GM13977 (cell line): ENCODE measurements around the gene USP35.
"Not testable (repeated sequence)": the region's sequence is repeated elsewhere in the genome, so short reads cannot be mapped to it uniquely, and the experiment has no call there.

ENCODE experiments used
- DNase-seq: peaks from one replicate; pipeline ENCODE4 v3.0.0; 2012; ENCODE audit warnings: low spot score
- in situ Hi-C: fragments of 300-500 bp; cut with MboI; formaldehyde crosslinking; loops from one replicate; pipeline ENCODE4 v1.12.0; 2022; ENCODE audit warnings: low sequenced_read_pairs, low pct_unique_long_range_greater_than_20kb, mixed read lengths, inconsistent platforms; ENCODE audit not compliant: unreplicated experiment
- TF ChIP-seq, protein P1 (sequence below): IDR thresholded peaks from 2 replicates; pipeline ENCODE4 v1.5.1; 2012; ENCODE audit warnings: mild to moderate bottlenecking, control low read depth; ENCODE audit not compliant: insufficient read depth; ENCODE audit errors: extremely low read depth, missing control alignments

USP35 gene

DNA sequence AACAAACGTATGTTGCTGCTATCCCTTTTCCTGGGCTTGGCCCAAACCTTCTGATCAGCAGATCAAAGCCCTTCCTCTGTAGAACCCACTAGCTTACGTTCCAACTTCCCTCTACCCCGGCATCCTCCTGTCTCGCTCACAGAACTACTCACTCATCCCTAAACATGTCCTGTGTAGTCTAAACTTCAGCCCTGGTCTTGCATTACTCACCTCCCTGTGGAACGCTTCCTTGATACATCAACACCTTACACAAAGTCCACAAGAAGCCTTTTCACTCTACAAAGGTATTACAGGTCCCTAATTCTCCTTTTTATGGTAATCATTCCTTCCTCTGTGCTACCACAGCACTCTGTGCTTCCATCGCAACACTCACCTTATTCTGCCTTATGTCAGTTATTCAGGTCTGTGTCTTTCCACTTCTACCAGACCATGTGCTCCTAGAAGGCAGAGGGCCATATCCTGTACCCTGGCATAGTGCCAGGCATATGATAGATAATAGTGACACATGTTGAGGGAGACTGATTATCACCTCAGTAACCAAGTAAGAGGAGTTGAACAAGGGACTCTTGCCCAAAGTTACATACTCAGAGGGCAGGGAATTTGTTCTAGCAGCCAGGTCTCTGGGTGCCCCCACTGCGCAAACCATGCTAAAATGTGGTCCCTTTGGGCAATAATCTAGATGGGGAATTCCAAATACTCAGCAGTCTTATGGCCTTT lies 41.6 kb downstream of the USP35 start:
- in situ Hi-C loops = loop anchor here (5.0 kb wide), 1 partner anchor 332 kb away; no protein-coding TSS in a partner anchor
- TF ChIP-seq, protein P1, sequence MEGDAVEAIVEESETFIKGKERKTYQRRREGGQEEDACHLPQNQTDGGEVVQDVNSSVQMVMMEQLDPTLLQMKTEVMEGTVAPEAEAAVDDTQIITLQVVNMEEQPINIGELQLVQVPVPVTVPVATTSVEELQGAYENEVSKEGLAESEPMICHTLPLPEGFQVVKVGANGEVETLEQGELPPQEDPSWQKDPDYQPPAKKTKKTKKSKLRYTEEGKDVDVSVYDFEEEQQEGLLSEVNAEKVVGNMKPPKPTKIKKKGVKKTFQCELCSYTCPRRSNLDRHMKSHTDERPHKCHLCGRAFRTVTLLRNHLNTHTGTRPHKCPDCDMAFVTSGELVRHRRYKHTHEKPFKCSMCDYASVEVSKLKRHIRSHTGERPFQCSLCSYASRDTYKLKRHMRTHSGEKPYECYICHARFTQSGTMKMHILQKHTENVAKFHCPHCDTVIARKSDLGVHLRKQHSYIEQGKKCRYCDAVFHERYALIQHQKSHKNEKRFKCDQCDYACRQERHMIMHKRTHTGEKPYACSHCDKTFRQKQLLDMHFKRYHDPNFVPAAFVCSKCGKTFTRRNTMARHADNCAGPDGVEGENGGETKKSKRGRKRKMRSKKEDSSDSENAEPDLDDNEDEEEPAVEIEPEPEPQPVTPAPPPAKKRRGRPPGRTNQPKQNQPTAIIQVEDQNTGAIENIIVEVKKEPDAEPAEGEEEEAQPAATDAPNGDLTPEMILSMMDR = no peak
- DNase-seq = no peak

DNA sequence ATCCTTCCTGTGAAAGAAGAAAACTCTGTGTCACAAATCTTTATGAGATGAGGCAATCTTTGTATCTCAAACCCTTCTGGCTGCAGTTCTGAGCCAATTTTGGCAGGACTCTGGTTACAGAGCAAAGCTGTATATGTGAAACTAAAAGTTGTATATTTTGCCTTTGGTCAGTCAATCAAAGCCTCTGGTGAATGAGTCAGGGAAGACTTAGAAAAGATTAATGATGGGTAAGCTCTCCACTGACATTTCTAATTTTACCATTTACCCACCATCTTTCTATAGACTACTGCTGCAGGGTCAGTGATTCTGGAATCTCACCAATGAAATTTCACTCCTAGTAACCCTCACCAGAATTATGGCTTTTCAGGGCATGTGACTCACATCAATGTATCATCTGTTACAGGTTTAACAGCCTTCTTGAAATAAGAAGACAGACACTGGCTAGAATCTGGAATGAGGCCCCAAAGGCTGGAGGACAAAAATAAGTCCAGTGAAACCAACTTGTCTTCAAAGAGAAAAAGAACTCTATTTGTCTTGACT lies 43.3 kb downstream of the USP35 start:
- no peak for DNase-seq
- in situ Hi-C loops = loop anchor here (5.0 kb wide), 1 partner anchor 330 kb away; no protein-coding TSS in a partner anchor
- TF ChIP-seq, protein P1 = no peak

DNA sequence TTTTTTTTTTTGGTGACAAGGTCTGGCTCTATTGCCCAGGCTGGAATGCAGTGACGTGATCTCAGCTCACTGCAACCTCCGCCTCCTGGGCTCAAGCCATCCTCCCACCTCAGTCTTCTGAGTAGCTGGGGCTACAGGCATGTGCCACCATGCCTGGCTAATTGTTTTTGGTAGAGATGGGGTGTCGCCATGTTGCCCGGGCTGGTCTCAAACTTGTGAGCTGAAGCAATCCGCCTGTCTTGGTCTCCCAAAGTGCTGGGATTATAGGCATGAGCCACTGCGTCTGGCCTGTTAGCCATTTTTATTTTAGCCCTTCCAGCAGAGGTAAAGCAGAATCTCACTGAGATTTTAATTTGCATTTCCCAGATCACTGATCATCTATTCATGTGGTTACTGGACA lies 44.3 kb downstream of the USP35 start:
- not testable (repeated sequence) for DNase-seq
- in situ Hi-C loops = loop anchor here (5.0 kb wide), 1 partner anchor 329 kb away; no protein-coding TSS in a partner anchor

DNA sequence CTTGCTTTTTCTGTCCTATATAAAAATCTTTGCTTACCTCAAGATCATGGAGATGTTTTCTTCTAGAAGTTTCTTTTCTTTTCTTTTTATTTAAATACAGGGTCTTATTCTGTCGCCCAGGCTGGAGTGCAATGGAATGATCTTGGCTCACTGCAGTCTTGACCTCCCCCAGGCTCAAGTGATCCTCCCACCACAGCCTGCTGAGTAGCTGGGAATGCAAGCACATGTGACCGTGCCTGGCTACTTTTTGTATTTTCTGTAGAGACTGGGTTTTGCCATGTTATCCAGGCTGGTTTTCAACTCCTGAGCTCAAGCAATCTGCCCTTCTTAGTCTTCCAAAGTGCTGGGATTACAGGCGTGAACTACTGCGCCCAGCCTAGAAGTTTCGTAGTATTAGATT lies 45.3 kb downstream of the USP35 start:
- in situ Hi-C loops = loop anchor here (5.0 kb wide), 1 partner anchor 328 kb away; no protein-coding TSS in a partner anchor
- TF ChIP-seq, protein P1 = no peak
- no peak for DNase-seq

DNA sequence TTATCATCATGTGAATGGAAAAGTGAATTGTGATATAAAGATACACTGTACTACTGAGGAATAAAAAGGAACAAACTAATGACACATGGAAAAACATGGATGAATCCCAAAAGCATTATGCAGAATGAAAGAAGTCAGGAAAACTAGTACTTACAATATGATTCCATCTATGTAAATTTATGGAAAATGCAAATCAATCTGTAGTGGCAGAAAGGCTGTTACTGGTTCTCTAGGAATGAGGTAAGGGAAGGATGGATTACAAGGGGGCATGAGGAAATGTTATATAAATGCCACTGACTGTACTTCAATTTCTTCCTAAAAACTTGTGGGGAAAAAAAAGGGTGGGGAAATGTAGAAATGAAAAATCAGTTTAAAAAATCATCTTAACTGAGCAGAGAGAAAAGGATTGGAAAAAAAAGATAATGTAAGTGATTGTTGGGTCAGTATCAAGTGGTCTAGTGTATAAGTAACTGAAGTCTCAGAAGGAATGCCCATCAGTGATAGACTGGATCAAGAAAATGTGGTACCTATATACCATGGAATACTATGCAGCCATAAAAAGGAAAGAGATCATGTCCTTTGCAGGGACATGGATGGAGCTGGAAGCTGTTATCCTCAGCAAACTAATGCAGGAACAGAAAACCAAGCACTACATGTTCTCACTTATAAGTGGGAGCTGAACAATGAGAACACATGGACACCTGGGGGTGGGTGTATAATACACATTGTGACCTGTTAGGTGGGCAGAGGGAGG lies 48.8 kb downstream of the USP35 start:
- in situ Hi-C loops = no loop called here
- no peak for DNase-seq
- TF ChIP-seq, protein P1 = no peak

DNA sequence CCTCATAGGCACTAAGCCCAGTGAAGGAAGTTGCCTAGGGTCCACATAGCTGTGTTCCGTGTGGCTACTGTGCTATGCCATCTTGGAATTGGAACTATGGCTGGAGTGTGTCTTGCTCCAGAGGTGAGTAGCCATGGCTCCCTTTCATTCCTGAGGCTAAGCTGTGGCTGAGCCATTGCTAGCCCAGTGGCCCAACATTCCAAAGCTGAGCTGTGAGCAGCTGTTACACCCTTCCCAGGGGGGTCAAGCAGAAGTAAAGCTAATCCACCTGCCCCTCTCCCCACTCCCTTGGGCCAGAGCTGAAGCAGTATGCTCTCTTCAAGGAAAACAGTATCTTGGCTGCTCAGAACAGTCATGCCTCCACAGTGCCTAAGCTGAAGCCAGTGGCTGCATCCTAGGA lies 51.1 kb downstream of the USP35 start:
- in situ Hi-C loops = no loop called here
- TF ChIP-seq, protein P1 = no peak
- no peak for DNase-seq

DNA sequence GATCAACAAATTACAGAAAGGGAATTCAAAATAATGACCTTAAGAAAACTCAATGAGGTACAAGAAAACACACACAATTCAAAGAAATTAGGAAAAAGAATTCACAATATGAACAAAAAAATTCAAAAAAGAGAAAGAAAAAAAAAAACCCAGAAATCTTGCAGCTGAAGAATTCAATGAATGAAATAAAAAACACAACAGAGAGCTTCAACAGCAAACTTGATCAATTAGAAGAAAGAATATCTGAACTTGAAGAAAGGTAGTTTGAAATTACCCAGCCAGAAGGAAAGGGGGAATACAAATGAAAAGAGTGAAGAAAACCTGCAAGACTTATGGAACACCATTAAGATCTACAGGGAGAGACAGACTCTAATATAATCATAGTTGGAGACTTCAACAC lies 52.8 kb downstream of the USP35 start:
- in situ Hi-C loops = no loop called here
- TF ChIP-seq, protein P1 = no peak
- DNase-seq = no peak
